ENCODE measurements around the gene HOXD13.

The HOXD13 gene

GRCh38 chr2:176087330-176088047 is 5.0 kb upstream of the HOXD13 start:
- no peaks in the 10 kb centered on the region for H3K36me3 ChIP-seq (ENCODE audit: control insufficient read depth, insufficient read depth, low read length)
- H3K4me1 ChIP-seq (ENCODE audit: control insufficient read depth, insufficient read depth, low read length, poor library complexity, severe bottlenecking): no peaks in the 10 kb centered on the region
- H3K4me3 ChIP-seq (ENCODE audit: insufficient read depth, low read depth, low read length, poor library complexity, severe bottlenecking): no peak overlapping the region
- no peak overlapping the region for H3K27ac ChIP-seq (ENCODE audit: insufficient read depth, low read length, poor library complexity, severe bottlenecking)
- peaks cover 12% of the 10 kb centered on the region for H3K9me3 ChIP-seq (ENCODE audit: control insufficient read depth, low read length)
- DNase-seq: no peak
- peaks cover 94% of the 10 kb centered on the region for H3K27me3 ChIP-seq (replicated peaks; ENCODE audit: control insufficient read depth, insufficient read depth, low read length, poor library complexity, severe bottlenecking)

GRCh38 chr2:176088048-176088936 is 4.2 kb upstream of the HOXD13 start:
- no peak for DNase-seq
- Histone ChIP-seq H3K36me3 (ENCODE audit: control insufficient read depth, insufficient read depth, low read length) (no peaks in the 10 kb centered on the region), H3K27ac (ENCODE audit: insufficient read depth, low read length, poor library complexity, severe bottlenecking) (no peak overlapping the region), H3K9me3 (ENCODE audit: control insufficient read depth, low read length) (peaks cover 12% of the 10 kb centered on the region), H3K4me3 (ENCODE audit: insufficient read depth, low read depth, low read length, poor library complexity, severe bottlenecking) (no peak overlapping the region), H3K4me1 (ENCODE audit: control insufficient read depth, insufficient read depth, low read length, poor library complexity, severe bottlenecking) (peaks cover 4% of the 10 kb centered on the region), H3K27me3 (replicated peaks; ENCODE audit: control insufficient read depth, insufficient read depth, low read length, poor library complexity, severe bottlenecking) (peaks cover 92% of the 10 kb centered on the region)

GRCh38 chr2:176088937-176089842 is 3.3 kb upstream of the HOXD13 start:
- peaks cover 92% of the 10 kb centered on the region for H3K27me3 ChIP-seq (replicated peaks; ENCODE audit: control insufficient read depth, insufficient read depth, low read length, poor library complexity, severe bottlenecking)
- peaks cover 8% of the 10 kb centered on the region for H3K4me1 ChIP-seq (ENCODE audit: control insufficient read depth, insufficient read depth, low read length, poor library complexity, severe bottlenecking)
- H3K27ac ChIP-seq (ENCODE audit: insufficient read depth, low read length, poor library complexity, severe bottlenecking): no peak overlapping the region
- no peaks in the 10 kb centered on the region for H3K36me3 ChIP-seq (ENCODE audit: control insufficient read depth, insufficient read depth, low read length)
- H3K9me3 ChIP-seq (ENCODE audit: control insufficient read depth, low read length): peaks cover 8% of the 10 kb centered on the region
- no peak for DNase-seq
- no peak overlapping the region for H3K4me3 ChIP-seq (ENCODE audit: insufficient read depth, low read depth, low read length, poor library complexity, severe bottlenecking)

GRCh38 chr2:176089843-176090395 is 2.6 kb upstream of the HOXD13 start:
- H3K27me3 ChIP-seq (replicated peaks; ENCODE audit: control insufficient read depth, insufficient read depth, low read length, poor library complexity, severe bottlenecking): peaks cover 92% of the 10 kb centered on the region
- DNase-seq: no peak
- peaks cover 7% of the 10 kb centered on the region for H3K9me3 ChIP-seq (ENCODE audit: control insufficient read depth, low read length)

GRCh38 chr2:176090862-176091261 is 1.7 kb upstream of the HOXD13 start:
- no peak for DNase-seq
- Histone ChIP-seq H3K27me3 (replicated peaks; ENCODE audit: control insufficient read depth, insufficient read depth, low read length, poor library complexity, severe bottlenecking) (peaks cover 92% of the 10 kb centered on the region), H3K4me1 (ENCODE audit: control insufficient read depth, insufficient read depth, low read length, poor library complexity, severe bottlenecking) (peaks cover 8% of the 10 kb centered on the region), H3K36me3 (ENCODE audit: control insufficient read depth, insufficient read depth, low read length) (no peaks in the 10 kb centered on the region), H3K4me3 (ENCODE audit: insufficient read depth, low read depth, low read length, poor library complexity, severe bottlenecking) (no peak overlapping the region), H3K9me3 (ENCODE audit: control insufficient read depth, low read length) (no peaks in the 10 kb centered on the region), H3K27ac (ENCODE audit: insufficient read depth, low read length, poor library complexity, severe bottlenecking) (no peak overlapping the region)

More at GRCh38 chr2:176089843-176090395, 2.6 kb upstream of the HOXD13 start:
- Histone ChIP-seq H3K4me1 (ENCODE audit: control insufficient read depth, insufficient read depth, low read length, poor library complexity, severe bottlenecking) (peaks cover 8% of the 10 kb centered on the region), H3K36me3 (ENCODE audit: control insufficient read depth, insufficient read depth, low read length) (no peaks in the 10 kb centered on the region), H3K4me3 (ENCODE audit: insufficient read depth, low read depth, low read length, poor library complexity, severe bottlenecking) (no peak overlapping the region), H3K27ac (ENCODE audit: insufficient read depth, low read length, poor library complexity, severe bottlenecking) (no peak overlapping the region)

- no peak overlapping the region for H3K4me3 ChIP-seq (ENCODE audit: insufficient read depth, low read depth, low read length, poor library complexity, severe bottlenecking)
- H3K27me3 ChIP-seq (replicated peaks; ENCODE audit: control insufficient read depth, insufficient read depth, low read length, poor library complexity, severe bottlenecking): peaks cover 87% of the 10 kb centered on the region
- peaks cover 10% of the 10 kb centered on the region for H3K4me1 ChIP-seq (ENCODE audit: control insufficient read depth, insufficient read depth, low read length, poor library complexity, severe bottlenecking)
- no peaks in the 10 kb centered on the region for H3K36me3 ChIP-seq (ENCODE audit: control insufficient read depth, insufficient read depth, low read length)
- no peak overlapping the region for H3K27ac ChIP-seq (ENCODE audit: insufficient read depth, low read length, poor library complexity, severe bottlenecking)
- no peaks in the 10 kb centered on the region for H3K9me3 ChIP-seq (ENCODE audit: control insufficient read depth, low read length)
- no peak for DNase-seq
Observed at GRCh38 chr2:176091329-176092258, 927 bp upstream of the HOXD13 start.

GRCh38 chr2:176093145-176093897 is 800 bp downstream of the HOXD13 start:
- H3K4me3 ChIP-seq (ENCODE audit: insufficient read depth, low read depth, low read length, poor library complexity, severe bottlenecking): no peak overlapping the region
- no peak for DNase-seq
- H3K27me3 ChIP-seq (replicated peaks; ENCODE audit: control insufficient read depth, insufficient read depth, low read length, poor library complexity, severe bottlenecking): peaks cover 87% of the 10 kb centered on the region
- no peaks in the 10 kb centered on the region for H3K9me3 ChIP-seq (ENCODE audit: control insufficient read depth, low read length)
- H3K27ac ChIP-seq (ENCODE audit: insufficient read depth, low read length, poor library complexity, severe bottlenecking): no peak overlapping the region
- no peaks in the 10 kb centered on the region for H3K36me3 ChIP-seq (ENCODE audit: control insufficient read depth, insufficient read depth, low read length)
- peaks cover 22% of the 10 kb centered on the region for H3K4me1 ChIP-seq (ENCODE audit: control insufficient read depth, insufficient read depth, low read length, poor library complexity, severe bottlenecking)

GRCh38 chr2:176093898-176094249 is 1.4 kb downstream of the HOXD13 start:
- peaks cover 87% of the 10 kb centered on the region for H3K27me3 ChIP-seq (replicated peaks; ENCODE audit: control insufficient read depth, insufficient read depth, low read length, poor library complexity, severe bottlenecking)
- H3K4me3 ChIP-seq (ENCODE audit: insufficient read depth, low read depth, low read length, poor library complexity, severe bottlenecking): no peak overlapping the region
- peaks cover 22% of the 10 kb centered on the region for H3K4me1 ChIP-seq (ENCODE audit: control insufficient read depth, insufficient read depth, low read length, poor library complexity, severe bottlenecking)
- H3K9me3 ChIP-seq (ENCODE audit: control insufficient read depth, low read length): no peaks in the 10 kb centered on the region
- DNase-seq: no peak
- H3K36me3 ChIP-seq (ENCODE audit: control insufficient read depth, insufficient read depth, low read length): no peaks in the 10 kb centered on the region
- H3K27ac ChIP-seq (ENCODE audit: insufficient read depth, low read length, poor library complexity, severe bottlenecking): no peak overlapping the region

All from effector memory CD4-positive, alpha-beta T cell (primary cell).